Activated gamma-delta T cell (primary cell): ENCODE measurements around the gene NFYC.

ENCODE experiments used
- DNase-seq: peaks from one replicate; lab custom pipeline; 2025; lab: John Stamatoyannopoulos, UW
- total RNA-seq, 2 donors: gene quantifications; one replicate each; lab custom pipeline; 2026; lab: John Stamatoyannopoulos, UW

NFYC gene
- 37.8 to 40.8 reads per million in 2 donors for total RNA-seq

DNA sequence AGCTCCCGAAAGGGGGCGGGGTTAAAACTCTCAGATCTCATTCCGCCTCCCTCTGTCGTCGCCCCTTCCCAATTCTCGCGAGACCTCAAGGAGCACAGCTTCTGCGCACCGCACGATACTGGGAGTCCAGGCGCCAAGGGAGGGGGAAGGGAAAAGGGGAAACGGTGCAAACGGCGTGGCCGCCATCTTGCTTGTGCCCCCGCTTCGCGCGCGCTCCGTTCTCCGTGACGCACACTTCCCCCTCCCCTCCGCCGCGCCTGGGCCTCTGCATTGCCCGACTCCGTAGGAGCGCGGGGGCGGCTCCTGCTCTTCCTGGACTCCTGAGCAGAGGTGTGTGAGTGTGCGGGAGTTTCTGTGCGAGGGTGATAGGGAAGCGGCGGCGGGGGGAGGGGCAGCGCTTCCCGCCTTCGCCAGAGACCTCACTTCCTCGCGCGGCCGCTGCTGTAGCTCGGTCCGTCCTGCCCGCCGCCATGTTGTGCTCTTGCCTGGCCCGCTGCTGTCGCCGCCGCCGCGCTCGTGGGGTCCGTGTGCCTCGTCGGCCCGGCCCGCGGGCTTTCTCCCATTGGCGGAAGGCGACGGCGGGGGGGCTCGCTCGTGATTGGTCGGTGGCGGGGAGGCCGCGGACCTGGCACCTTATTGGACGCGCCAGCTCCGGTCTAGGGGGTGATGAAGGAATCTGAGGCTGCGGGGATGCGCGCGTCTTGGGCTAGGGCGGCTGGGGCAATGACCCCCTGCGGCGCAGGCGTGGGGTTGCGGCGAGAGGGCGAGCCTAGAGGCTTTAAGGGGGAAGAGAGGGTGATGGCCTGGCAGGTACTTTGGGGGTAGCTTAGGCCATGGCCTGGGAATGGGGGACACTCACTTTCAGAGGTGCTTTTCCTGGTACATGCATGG lies at the start of gene NFYC:
Gene NFYC (plus strand): TSS at position 167 of the 891 bp plus-strand sequence. CDS start 47,140 bp downstream, outside the sequence.
- peak; percentile 89 for DNase-seq

DNA sequence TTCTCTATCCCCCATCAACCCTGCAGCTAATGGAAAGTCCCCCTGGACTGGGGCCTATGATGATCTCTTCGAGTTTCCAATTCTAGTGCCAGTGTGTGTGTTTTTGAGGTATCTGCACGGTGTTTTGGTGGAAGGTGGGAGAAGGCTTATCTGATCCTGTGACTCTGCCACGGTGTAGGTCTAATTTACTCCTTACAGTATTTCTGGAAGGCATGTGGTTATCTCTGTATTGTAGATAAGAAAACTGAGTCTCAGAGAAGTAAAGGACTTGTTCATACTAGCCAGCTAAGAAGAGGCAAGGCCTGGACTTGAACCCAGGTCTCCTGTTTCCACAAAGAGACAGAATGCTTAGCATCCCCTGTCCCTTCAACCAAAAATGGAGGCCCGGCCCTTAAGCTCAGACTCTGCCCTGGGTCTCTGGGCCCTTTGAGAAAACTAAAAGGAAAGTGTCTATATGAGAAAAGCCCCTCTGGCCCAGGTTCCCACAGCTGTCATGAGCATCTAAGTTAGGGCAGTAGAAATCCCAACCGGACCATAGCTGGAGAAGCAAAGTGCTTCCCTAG lies 46.3 kb upstream of the NFYC start:
- DNase-seq = no peak

DNA sequence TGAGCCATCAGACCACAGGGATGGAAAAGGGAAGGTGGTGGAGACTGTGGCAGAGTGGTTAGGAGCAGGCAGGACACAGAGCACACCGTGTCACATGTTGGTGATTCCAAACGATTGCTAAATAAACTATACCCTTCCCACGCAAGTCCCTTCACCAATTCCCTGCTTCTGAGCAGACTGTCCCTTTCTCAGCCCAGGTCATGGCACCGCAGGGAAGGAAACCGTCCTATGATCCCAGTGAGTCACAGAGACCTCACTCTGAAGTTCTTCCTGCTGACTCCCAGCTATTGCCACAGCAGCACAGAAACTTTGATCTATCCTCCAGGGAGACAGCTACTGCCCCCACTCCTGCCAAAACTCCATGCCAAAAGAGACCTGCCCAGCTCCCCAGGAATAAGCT lies 45.2 kb upstream of the NFYC start:
- no peak for DNase-seq

DNA sequence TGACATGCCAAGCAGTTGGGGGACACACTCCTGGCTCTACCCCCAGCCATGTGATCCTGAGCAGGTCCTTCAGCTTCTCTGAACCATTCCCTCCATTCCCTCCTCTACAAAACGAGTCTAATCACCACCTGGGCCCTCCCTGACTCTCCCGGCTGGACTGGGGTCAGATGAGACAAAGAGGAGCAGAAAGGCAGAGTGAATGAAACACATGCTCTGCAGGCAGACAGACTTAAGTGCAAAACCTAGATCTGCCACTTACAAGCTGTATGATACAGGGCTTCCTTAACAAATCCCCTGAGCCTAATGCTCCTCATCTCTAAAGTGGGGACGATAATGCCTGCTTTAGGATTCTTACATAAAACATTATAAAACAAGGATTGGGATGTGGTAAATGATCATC lies 43.3 kb upstream of the NFYC start:
- no peak for DNase-seq

DNA sequence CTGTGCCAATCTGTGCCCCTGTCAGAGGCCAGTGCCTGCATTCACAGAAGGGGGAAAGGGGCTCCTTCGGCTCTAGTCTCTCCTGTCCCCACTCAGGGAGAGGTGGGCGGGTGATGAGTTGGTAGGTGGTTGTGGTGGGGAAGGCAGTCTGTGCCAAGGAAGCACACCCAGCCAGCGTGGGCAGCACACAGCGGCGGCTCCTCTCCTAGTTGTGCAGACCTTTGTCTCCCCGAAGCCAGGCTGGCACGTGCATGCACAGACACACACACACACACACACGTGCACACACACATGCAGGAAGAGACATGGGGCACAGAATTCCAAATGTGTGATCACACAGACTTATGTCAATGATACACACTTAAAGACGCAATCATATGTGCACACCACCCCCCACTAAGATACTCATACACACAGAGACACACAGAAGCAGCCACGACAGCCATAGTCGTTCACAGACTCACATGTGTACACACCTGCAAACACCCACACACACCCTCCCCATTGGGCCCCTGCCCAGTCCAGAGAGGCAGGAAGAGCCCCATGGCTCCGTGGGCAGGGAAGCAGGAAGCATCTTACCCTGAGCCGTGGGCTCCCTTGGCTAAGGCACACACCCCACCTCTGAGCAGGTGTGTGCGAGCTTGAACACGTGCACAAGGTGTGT lies 42.4 kb upstream of the NFYC start:
- no peak for DNase-seq

DNA sequence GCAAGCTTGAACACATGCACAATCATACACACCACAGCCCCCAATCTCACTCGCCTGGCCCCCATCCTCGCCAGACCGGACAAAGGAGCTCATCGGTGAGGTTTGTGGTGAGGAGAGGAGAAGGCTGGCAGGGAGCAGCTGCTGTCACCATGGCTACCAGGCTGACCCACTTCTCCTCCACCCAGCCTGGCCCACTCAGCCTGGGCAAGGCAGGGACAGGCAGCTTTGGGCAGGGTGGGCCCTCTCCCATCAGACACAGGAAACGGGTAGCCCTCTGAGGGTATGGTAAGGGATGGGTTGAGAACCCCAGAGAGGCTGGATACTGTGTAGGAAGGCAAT lies 41.9 kb upstream of the NFYC start:
- no peak for DNase-seq

DNA sequence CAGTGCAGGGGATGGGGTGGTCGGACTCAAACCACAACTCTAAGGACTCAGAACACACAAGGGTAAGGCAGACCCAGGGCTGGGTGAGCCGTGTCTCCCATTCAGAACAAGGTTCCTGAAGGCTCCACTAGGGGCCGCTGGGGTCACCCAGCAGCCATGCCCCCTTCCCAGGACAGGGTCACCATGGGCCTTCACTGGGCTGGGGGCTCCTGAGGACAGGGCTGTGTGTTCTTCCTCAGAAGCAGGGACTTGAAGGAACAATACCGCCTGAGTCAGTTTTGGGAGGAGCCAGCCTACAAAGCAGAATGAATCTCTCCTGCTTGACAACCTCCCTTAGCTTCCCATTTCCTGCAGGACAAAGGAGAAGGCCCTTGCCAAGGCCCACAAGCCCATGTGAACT lies 41.4 kb upstream of the NFYC start:
- no peak for DNase-seq

DNA sequence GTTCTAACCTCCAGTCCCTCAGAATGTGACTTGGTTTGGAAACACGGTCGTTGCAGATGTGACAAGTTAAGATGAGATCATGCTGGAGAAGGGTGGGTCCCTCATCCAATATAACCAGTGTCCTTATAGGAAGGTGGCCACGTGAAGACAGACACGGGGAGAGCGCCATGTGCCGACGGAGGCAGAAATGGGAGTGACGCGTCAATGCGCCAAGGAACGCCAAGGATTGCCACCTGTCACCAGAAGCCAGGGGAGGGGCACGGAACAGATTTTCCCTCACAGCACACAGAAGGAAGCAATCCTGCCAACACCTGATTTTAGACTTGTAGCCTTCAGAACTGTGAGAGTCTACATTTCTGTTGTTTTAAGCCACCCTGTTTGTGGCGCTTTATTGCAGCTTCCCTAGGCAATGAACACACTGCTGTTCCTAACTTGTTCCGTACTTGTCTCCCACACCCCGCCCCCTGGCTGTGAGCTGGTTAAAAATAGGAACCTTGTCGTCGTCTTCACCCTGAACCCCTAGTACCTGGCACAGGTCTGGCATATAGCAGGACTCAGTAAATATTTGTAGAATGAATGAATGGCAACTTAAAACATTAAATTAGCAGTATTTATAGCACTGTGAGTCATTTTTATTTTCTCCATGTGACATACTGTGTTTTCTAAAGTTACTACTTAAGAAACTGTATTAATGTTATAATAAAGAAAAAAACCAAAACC lies 40.2 kb upstream of the NFYC start:
- no peak for DNase-seq

DNA sequence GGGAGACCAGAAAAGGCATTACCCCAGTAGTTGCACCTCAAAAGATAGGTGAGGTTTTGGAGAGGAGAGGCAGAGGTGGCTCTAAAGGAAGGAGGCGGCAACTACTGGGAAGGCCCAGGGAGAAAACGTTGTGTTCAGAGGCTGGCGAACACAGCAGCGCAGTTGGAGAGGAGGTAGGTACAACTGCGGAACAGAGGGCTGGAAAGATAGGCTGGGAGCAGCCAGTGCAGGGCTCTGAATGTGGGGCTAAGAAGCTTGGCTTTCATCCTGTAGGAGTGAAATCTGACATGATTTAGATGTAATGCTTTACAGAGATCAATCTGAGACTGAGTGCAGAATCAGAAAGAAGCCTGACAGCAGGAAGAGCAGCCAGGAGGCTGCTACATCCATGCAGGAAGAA lies 39.0 kb upstream of the NFYC start:
- no peak for DNase-seq

DNA sequence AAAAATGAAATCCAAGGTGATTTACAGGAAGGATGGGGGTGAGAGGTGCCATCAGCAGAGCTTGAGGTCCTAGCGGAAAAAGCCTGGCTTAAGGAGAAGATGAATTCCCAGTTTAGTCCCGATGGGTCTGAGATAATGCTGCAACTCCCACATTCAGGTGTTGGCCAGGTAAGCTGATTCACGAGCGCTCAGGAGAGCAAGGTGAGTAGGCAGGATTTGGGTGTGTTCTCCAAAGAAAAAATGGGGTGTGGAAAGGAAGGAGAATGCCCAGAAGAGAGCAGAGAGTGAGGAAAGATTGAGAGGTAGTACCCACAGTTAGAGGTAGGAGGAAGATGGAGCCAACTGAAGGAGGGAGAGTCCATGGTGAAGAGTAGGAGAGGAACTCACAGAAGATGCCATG lies 38.5 kb upstream of the NFYC start:
- no peak for DNase-seq

DNA sequence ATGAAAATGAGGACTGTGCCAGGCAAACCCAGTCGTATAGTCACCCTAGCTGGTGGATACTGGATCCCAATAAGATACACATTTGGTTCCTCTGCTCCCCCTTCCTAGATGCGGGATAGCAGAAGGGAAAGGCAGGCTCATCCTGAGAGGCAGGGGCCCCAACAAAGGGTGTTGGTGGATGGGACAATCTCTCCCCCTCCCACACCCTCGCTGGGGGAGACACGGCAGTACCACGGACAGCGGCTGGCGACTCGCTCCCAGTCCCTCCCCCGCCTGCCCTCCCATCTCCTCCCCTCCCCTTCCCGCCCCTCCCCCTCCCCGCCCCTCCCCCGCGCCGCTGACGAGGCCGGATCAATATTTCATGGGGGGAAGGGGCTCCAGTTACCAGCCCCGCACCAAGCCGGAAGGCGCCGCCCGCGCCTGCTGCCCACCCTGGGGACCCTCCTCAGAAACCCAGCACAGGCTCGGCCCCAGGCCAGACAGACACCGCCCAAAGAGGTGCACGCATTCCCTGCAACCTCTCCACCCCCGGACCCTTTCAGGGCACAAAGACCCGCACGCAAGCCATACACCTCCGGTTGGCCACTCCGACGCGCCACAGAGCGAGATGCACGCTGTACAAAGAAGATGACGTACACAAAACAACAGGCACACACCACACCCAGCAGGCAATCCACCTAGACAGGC lies 37.5 kb upstream of the NFYC start:
- DNase-seq = no peak

DNA sequence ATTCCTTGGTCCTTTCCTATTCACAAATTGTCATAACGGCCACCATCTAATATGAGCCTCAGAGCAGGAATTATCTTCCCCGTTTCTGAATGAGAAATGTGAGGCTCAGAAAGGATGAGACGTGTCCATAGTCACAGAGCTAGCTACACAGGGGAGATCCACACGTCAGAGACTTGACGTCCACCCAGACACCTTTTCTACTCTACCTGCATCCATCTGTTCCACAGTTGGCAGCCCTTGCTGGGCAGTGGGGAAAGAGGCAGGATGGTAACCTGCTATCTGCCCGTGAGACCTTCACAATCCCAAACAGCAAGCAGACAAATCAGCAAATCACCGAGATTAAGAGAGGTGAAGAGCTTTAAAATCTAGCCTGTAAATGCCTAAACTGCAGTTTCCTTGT lies 34.5 kb upstream of the NFYC start:
- no peak for DNase-seq

DNA sequence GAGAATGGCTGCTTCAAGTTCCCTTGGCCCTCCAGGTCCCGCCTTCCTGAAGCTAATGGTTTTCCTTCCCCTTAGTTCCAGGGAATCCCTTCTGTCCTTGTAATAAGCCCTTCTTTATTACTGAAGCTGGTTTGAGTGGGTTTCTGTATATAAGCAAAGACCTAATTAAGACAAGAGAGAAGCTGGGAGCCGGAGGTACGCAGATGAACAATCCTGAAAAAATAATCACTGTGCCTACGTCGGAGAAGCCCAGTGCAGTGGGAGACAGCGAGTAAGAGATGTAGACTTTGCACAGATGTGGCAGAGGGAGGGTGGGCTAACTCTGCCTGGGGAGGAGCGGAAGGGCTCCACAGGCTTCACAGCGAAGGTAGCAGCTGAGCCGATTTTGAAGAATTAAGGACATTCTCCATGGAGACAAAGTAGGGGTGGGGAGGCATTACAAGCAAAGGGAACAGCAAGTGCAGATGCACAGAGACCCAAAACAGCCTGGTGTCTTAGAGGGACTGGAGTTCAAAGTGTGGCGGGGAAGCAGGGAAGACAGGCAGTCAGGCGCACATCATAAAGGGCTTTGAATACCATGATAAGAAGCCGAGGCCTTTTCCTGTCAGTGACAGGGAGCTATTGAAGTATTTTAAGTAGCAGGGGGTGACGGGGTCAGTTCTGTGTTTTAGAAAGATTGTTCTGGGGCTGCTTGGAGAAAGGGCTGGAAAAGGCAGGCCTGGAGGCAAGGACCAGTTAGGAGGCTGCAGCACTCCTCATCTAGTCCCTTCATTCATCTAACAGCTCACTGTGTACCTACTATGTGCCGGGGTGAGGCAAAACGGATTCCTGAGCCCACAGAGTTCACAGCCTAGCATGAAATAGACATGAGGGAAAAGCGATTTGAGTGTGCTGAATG lies 32.5 kb upstream of the NFYC start:
- DNase-seq = no peak

DNA sequence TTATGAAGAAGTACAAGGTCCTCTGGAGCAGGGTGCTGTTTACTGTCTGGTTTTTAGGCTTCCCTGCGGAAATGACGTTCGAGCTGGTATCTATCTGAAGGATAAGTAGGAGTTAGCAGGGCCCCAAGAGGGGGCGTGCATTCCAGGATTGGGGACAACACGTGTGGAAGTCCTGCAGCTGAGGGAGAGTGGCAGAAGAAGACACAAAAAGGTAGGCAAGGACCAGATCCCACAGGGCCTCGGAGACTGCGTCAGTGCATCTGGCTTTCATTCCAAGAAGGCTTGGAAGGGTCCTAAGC lies 31.9 kb upstream of the NFYC start:
- DNase-seq = no peak

DNA sequence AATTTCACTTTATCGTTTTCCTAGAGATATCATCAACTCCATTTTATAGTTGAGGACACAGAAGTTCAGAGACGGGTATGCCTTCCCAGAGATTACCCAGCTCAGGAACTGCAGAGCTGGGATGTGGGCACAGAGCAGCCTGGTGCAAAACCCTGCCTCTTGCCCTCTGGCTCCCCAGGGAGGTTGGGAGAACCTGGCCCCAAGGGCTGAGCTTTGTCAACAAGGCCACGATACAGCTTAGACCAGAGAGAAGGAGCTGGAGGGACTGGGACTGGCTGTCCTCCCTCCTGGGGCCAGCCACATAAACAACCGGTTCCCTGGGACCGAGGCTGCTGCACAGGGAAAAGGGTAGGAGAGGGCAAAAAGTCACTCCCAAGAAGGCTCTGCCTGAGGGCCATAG lies 29.8 kb upstream of the NFYC start:
- no peak for DNase-seq

DNA sequence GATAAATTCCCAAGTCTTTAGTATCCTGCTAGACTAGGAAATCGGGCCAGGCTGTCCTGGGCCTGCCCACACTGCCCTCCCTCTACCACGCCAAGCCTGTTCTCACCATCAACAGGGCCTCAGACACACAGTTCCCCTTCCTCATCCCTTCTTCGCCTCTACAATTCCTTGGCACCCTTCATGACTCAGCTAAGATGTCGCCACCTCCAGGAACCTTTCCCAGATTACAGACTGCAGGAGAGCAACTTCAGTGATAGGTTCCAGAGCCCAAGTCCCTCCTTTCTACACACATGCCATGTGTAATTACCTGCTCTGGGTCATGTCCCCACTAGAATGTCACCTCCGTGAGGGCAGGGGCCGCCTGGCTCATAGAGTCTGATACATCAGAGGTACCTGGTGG lies 29.4 kb upstream of the NFYC start:
- DNase-seq = no peak

DNA sequence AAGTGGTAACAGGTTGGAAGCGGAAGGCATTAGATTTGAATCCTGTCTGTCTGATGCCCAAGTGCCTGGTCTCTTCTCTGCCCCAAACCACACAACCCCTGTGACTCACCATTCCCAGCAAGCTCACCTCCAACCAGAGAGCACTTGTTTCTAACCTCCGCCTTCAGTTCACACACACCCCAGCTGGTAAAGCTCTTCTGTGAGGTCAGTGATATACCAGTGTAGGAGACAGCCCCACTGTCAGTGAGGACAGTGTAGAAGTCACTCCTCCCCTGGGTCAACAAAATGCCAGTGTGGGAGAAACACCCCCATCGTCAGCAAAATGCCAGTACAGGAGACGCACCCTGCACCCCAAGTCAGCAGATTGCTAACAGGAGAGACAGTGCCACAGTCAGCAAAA lies 28.6 kb upstream of the NFYC start:
- DNase-seq = no peak

DNA sequence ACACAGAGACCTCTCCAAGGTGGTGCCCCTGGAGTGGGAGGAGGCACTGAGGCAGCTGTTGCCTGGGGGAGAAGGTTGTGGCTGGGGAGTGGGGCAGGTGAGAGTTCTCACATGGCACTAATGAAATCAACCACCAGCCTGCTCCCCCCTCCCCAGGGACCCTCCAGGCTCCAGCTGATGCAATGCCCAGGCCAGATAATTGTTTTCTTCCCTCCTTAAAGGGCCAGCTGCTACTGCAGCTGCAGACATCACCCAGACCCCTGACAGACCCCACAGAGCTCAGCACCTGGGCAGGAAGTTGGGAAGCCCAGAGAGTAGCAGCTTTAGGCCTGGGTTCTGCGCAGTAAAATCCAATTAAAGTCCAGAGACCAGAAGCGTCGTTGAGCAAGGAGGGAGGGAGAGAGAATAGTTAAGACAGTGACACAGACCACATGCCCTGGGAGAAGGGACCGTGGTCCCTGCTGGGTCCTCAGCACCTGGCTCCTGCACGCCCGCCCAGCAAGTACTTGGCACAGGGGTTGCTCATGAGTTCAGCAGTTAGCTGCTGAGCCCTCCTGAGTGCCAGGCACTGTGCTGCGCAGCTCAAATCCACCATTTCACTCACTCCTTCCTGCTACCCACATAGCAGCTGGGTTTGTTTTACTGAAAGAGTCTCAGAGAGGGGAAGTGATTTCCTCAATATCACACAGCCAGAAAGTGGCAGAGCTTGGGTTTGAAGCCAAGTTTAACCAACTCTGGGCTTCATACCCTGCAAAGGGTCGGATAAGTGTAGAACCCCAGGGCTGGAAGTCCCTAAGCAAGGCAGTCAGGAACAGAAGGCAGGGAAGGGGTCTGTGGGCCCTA lies 28.0 kb upstream of the NFYC start:
- DNase-seq = no peak

DNA sequence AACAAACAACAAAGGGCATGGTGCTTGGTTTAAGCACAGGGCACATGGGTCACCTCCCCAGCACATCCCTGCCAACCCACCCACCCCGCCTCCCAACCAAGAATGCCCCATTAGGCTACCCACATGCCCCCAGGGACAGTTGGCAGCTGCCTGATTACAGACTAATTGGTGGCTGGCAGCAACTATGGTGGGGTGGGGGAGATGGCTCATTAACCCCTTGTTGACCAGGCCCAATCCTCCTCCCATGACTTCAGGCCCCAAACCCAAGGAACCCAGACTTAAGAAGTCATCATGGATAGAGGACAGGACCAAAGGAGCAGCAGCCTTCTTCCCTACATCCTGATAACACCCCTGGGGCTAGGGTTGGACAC lies 27.4 kb upstream of the NFYC start:
- DNase-seq = no peak

DNA sequence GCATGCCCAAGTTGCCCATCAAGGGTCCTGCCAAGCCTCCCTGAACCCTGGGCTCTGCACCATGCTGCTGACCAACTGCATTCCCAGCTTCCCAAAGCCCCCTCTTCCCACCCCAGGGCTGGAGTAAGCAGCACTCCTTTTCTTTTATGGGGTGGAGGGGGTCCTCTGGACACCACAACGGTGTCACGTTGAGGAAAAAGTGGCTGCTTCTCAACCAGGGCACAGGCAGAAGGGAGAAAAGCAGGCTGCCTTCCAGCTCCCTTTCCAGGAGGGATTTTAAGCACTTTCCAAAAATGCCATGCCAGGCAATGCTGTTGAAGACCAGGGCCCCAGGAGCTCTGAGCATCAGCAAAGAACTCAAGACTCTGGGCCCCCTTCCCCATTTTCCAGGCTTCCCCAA lies 26.7 kb upstream of the NFYC start:
- no peak for DNase-seq
